ENCODE data around the gene ZNG1B. TPM values are rescaled to one million over a fixed set of nuclear protein-coding genes. Genes with fewer than 3 reads are reported as not detected.
"Not testable (repeated sequence)": the region's sequence is repeated elsewhere in the genome, so short reads cannot be mapped to it uniquely, and the experiment has no call there.

ZNG1B gene
- total RNA-seq, 3 donors from 2014 or later = 29.9 to 51.1 (median 41.6) TPM

DNA sequence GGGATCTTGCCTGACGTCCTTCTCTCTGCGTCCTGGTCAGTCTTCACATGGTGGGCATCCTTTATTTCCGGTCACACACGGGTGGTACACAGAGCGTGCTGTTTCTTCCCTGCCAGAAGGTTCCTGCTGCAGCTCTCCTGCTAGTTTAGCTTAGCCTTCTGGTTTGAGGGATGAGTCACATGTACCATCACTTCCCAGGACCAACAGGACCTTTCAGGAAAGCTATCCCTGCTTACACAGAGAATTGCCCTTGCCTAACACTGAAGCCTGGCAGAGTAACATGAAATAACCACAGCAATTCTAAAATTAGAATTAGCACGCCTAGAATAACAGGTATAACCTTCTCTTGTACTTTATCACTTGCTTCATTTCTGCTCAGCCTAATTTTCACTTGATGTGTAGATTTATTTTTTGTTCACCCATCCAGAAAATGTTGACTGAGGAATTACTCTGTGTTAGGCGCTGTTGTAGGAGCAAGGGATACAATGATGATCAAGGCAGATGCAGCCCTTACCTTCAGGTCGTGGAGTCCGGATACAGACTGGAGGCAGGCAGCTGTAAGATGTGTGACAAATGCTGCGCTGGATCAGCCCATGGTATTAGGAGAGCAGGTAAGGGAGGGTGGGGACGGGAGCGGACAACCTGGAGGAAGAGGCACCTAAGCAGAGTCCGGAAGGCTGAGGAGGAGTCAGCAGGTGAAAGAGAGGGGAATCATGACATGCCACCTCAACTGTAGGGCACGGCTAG, 70.1 kb downstream of the ZNG1B start:
- intact Hi-C loops (cut with DNase I; ENCODE audit: low total_unique reads); DNase-seq (ENCODE audit: low spot score in 2 of 2); H3K27me3 ChIP-seq: not testable (repeated sequence)

DNA sequence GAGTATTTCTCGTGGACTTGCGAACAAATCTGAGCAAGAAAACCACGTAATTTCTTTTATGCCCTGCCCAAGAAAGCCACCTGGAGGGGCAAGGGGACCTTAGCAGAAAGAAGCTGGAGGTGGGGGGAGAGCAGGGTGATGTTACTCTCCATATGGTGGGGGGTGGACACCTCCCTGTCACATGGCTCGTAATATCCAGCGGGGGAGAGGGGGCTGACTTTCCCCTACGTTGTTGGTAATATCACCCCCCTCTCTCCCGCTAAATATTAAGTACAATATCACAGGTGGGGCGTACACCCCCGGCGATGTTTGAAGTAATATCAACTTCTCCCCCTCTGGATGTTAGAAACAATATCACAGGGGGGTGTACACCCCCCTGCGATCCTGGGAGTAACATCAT, 70.7 kb downstream of the ZNG1B start:
- H3K4me1 ChIP-seq; intact Hi-C loops (cut with DNase I; ENCODE audit: low total_unique reads); H3K27ac ChIP-seq; H3K27me3 ChIP-seq; H3K36me3 ChIP-seq; H3K4me3 ChIP-seq; DNase-seq (ENCODE audit: low spot score in 2 of 2); H3K9me3 ChIP-seq: not testable (repeated sequence)

More for the DNA sequence above, 70.1 kb downstream of the ZNG1B start:
- not testable (repeated sequence) for H3K9me3 ChIP-seq, H3K4me1 ChIP-seq, H3K27ac ChIP-seq, H3K36me3 ChIP-seq, H3K4me3 ChIP-seq

DNA sequence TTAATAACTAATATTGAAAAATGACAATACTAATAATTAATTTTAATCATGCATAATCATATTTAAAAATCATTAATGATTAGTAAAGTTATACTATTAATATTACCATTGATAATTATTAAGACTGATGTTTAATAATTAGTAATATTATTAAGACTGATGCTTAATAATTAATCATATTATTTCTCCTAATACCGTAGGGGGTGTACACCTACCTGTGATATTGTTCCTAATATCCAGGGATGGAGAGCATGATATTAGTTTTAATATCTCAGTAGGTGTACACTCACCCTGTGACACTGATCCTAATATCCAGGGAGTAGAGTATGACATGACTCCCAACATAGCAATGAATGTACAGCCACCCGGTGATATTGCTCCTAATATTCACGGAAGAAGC, 73.4 kb downstream of the ZNG1B start:
- DNase-seq (ENCODE audit: low spot score in 2 of 2); H3K36me3 ChIP-seq; intact Hi-C loops (cut with DNase I; ENCODE audit: low total_unique reads): not testable (repeated sequence)

DNA sequence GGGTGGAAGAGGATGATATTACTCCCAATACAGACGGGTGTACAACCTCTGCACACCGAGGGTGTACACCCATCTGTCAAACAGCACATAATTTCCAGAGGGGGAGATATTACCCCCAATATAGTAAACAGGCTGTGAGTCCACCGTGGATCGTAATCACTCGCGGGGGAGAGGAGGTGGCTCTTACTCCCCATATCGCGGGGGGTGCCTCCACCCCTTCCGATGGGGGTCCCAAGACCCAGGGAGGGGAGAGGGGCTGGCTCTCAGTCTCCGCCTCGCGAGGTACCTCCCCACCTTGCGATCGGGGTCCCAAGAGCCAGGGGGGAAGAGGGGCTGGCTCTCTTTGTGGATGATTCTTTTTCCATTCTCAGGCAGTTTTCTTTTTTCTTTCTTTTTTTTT, 74.4 kb downstream of the ZNG1B start:
- H3K9me3 ChIP-seq; H3K36me3 ChIP-seq; H3K4me1 ChIP-seq; H3K4me3 ChIP-seq; H3K27ac ChIP-seq; DNase-seq (ENCODE audit: low spot score in 2 of 2); intact Hi-C loops (cut with DNase I; ENCODE audit: low total_unique reads); H3K27me3 ChIP-seq: not testable (repeated sequence)

More for the DNA sequence above, 73.4 kb downstream of the ZNG1B start:
- not testable (repeated sequence) for H3K27ac ChIP-seq, H3K4me1 ChIP-seq, H3K9me3 ChIP-seq, H3K27me3 ChIP-seq, H3K4me3 ChIP-seq

DNA sequence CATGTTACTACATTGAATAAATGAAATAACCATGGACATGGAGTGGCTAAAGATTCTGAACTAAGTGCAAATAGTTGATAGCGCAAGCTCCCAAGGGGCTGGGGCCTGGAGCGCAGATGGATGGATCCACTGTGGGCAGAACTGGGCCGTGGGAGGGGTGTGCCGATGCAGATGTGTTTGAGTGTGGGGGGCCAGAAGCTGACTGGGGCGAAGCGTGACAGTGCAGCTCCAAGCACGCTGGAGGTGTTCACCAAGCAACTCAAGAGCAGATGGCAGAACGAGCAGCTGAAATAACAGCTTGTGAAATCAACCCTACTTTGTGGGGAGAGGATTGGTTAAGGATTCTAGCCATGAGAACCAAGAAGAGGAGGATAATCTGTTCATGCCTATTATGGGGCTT, 78.0 kb downstream of the ZNG1B start:
- H3K27me3 ChIP-seq; H3K4me1 ChIP-seq; intact Hi-C loops (cut with DNase I; ENCODE audit: low total_unique reads); H3K9me3 ChIP-seq; DNase-seq (ENCODE audit: low spot score in 2 of 2); H3K4me3 ChIP-seq; H3K36me3 ChIP-seq; H3K27ac ChIP-seq: not testable (repeated sequence)

DNA sequence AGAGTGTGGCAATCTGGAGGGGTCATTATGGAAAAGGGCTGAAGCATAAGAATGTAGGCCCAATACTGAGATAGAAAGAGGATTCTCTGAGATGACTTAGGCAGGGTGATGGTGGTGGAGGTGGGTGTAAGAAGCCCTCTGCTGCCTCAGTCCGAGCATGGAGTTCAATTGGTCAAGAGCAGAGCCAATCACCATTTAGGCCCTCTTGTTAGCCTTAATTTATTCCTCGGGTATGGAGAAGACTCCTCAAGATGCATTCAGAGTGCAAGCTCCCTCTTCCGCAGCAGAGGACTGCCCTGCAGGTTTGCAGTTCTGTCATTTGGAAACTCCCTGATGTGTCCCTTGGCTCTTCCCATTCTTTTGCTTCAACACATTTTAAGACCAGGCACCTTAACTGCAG, 78.5 kb downstream of the ZNG1B start:
- H3K27me3 ChIP-seq; H3K27ac ChIP-seq; DNase-seq (ENCODE audit: low spot score in 2 of 2); H3K9me3 ChIP-seq; H3K4me3 ChIP-seq; H3K4me1 ChIP-seq; intact Hi-C loops (cut with DNase I; ENCODE audit: low total_unique reads); H3K36me3 ChIP-seq: not testable (repeated sequence)

DNA sequence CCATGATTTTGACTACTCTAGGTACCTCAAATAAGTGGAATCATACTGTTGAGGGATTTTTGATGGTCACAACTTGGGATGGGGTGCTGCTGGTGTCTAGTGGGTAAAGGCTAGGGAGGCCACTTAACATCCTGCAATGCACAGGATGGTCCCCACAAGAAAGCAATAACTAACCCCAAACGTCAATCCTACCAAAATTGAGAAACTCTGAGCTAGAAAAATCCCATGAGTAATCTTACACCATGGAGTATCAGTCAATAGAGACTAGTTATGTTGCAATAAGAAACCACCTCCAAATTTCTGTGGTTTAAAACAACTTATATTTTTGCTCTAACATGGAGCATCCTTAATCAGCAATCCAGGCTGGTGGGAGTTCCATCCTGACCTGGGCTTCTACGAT, 79.5 kb downstream of the ZNG1B start:
- H3K9me3 ChIP-seq; H3K4me3 ChIP-seq; H3K27me3 ChIP-seq; intact Hi-C loops (cut with DNase I; ENCODE audit: low total_unique reads); H3K36me3 ChIP-seq; H3K4me1 ChIP-seq; H3K27ac ChIP-seq; DNase-seq (ENCODE audit: low spot score in 2 of 2): not testable (repeated sequence)

DNA sequence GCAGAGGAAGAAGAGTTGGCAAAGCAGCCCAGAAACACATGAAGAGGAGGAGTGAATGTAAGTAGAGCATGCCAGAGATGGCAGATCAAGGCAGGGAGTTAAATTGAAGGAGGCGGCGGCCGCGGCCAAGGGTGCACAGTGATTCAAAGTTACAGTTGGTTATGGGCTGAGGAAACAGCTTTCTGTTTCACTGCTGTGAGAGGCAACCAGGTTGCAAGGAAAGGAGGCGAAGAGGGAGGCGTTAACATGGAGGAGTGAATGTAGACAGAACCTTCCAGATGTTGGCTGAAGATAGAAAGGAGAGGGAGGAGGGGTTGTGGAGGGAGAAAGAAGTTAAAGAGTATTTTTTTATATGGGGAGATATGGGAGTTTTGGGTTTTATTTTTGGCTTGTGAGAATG, 83.3 kb downstream of the ZNG1B start:
- H3K4me3 ChIP-seq; H3K4me1 ChIP-seq; H3K36me3 ChIP-seq; H3K9me3 ChIP-seq; DNase-seq (ENCODE audit: low spot score in 2 of 2); H3K27ac ChIP-seq; H3K27me3 ChIP-seq; intact Hi-C loops (cut with DNase I; ENCODE audit: low total_unique reads): not testable (repeated sequence)

DNA sequence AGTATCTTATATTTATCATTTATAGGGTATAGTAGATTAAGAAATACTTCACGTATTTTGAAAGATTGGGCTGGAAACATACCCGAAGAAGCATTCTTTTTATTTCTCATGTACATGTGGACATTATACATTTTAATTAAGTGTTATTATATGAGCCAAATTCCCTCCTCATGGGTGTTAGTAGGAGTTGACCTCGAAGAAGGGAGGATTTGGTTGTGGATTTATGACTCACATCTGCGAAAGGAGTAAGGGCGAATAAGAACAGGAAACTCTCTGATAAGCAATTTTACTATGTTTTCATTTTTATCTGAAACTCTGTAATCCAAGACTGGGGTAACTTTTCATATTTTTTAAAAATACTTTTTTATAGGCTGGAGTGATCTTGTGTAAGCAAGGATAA, 84.0 kb downstream of the ZNG1B start:
- H3K4me3 ChIP-seq; H3K27ac ChIP-seq; H3K27me3 ChIP-seq; intact Hi-C loops (cut with DNase I; ENCODE audit: low total_unique reads); DNase-seq (ENCODE audit: low spot score in 2 of 2); H3K9me3 ChIP-seq; H3K36me3 ChIP-seq; H3K4me1 ChIP-seq: not testable (repeated sequence)

DNA sequence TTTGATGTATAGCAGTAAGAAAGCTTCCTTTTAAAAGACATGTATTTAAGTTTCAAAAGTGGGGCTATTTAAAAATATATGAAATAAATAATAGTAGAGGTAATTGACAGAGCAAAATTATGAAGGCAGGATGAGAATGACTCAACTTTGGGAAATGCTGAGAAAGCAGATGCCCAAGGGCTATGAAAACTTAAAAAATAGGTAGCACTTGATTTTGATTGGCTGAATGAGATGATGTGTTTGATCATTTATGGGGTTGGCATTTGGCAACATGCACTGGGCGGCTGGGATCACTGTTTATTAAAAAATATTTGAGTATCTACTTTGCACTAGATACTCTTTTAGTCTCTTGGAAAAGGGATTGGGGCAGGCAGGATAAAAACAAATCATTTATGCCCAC, 87.5 kb downstream of the ZNG1B start:
- H3K27ac ChIP-seq; H3K4me3 ChIP-seq; H3K9me3 ChIP-seq; H3K27me3 ChIP-seq; H3K36me3 ChIP-seq; intact Hi-C loops (cut with DNase I; ENCODE audit: low total_unique reads); DNase-seq (ENCODE audit: low spot score in 2 of 2); H3K4me1 ChIP-seq: not testable (repeated sequence)

DNA sequence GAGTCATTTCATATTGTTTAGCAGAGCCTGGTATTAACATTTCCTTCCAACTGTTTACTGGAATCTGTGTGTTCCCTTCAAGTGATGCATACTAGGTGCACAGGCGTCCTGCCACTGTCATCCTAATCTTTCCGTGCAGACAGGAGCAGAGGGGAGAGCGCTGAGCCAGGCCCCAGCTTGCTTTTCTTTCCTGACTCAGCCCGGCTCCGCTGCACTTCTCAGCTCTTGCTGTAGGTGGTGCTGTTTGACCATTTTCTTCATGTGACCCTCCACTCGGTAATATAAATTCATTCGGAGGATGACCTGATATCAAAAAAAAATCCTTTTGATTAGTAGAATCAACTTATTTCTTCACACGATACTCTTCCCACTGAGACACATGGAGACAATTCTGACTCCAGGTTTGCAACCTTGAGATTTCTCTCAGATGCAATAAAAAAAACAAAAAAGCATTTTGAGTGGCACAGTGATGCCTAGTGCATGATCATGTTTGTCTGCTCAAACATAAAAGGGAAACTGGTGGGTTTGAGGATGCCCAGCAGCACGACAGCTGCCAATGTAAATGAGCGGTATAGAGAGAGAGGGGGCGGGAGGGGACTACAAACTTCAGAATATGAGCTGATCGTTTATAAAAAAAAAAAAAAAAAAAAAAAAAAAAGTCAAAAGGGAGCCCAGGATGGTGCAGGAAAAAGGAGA, 90.0 kb downstream of the ZNG1B start:
- H3K4me3 ChIP-seq; H3K4me1 ChIP-seq; DNase-seq (ENCODE audit: low spot score in 2 of 2); H3K36me3 ChIP-seq; intact Hi-C loops (cut with DNase I; ENCODE audit: low total_unique reads); H3K9me3 ChIP-seq; H3K27me3 ChIP-seq; H3K27ac ChIP-seq: not testable (repeated sequence)

DNA sequence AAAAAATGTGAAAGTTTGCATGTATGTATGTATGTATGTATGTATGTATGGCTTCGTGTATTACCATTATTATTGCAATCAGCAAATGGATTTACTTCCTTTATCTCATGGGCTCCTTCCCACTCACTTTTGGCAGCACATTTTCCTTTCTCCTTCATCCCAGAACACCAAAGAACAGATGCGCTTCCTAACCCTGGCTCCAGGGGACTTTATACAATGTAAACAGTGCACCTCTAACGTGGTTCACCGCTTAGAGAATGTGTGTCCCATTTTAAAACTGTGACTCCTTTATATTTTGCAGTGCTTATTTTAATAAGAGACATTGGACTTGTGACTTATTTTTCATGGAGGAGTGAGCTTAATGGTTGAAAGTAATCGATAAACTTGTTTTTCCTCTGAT, 90.6 kb downstream of the ZNG1B start:
- DNase-seq (ENCODE audit: low spot score in 2 of 2); H3K27me3 ChIP-seq; intact Hi-C loops (cut with DNase I; ENCODE audit: low total_unique reads); H3K36me3 ChIP-seq; H3K9me3 ChIP-seq; H3K27ac ChIP-seq; H3K4me1 ChIP-seq; H3K4me3 ChIP-seq: not testable (repeated sequence)

DNA sequence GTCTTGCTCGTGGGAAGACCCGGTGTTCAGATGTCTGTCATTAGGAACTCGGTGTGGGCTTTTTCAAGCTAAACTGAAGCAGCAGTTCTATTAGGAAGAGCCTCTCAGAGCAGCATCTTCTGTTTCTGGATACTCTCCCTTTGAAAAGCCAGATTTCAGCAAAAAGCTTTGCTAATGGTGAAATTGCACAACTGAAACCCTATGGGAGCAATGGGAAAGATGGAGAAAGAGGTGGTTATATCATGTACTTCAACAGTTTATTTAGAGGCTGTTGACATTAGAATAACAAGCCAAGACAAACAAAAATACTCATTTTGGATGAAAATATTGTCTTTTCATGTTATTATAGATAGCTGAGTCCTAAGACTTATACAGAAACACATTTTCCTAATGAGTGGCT, 91.4 kb downstream of the ZNG1B start:
- H3K4me3 ChIP-seq; H3K4me1 ChIP-seq; H3K36me3 ChIP-seq; H3K27me3 ChIP-seq; DNase-seq (ENCODE audit: low spot score in 2 of 2); H3K27ac ChIP-seq; intact Hi-C loops (cut with DNase I; ENCODE audit: low total_unique reads); H3K9me3 ChIP-seq: not testable (repeated sequence)

DNA sequence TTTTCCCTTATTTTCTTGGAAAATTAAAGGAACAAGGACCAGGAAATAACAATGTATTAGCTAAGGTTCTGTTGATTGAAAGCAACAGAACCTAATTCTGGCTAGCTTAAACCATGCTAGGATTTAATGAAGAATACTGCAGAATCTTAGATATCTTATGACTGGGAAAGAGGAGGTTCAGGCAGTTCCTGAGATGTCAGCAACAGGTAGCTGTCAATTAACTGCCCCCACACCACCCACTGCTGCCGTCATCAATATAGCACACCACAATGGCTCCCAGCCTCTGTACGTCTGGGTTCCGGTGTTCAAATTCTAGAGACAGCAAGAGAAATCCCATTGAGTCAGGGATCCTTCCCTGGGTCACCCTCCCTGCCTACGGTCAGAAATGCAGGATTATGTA, 95.5 kb downstream of the ZNG1B start:
- H3K27me3 ChIP-seq; H3K4me3 ChIP-seq; intact Hi-C loops (cut with DNase I; ENCODE audit: low total_unique reads); H3K36me3 ChIP-seq; H3K4me1 ChIP-seq; DNase-seq (ENCODE audit: low spot score in 2 of 2); H3K9me3 ChIP-seq; H3K27ac ChIP-seq: not testable (repeated sequence)

All from breast epithelium (tissue), 4 donors.